ENCODE results near the gene RETN.

Gene RETN

GRCh38 chr19:7674010-7675005 lies 5.5 kb downstream of the RETN start:
- Histone ChIP-seq H3K9me3 (ENCODE audit: severe bottlenecking) (no peaks in the 10 kb centered on the region), H3K27me3 (ENCODE audit: insufficient read depth, poor library complexity, severe bottlenecking) (peaks cover 7% of the 10 kb centered on the region), H3K4me1 (ENCODE audit: insufficient read depth, poor library complexity, severe bottlenecking) (no peaks in the 10 kb centered on the region), H3K27ac (ENCODE audit: poor library complexity, severe bottlenecking) (no peak overlapping the region), H3K4me3 (ENCODE audit: severe bottlenecking) (no peak overlapping the region), H3K36me3 (ENCODE audit: low read depth) (no peaks in the 10 kb centered on the region)
- DNase-seq (ENCODE audit: low spot score) (no peak), ATAC-seq (ENCODE audit: low read depth) (peak; percentile 81; the same call in 2 of the 3 replicates)
- no peak for TF ChIP-seq CTCF (IDR thresholded peaks at IDR 0.05; ENCODE audit: poor library complexity, severe bottlenecking)

- no peak for TF ChIP-seq CTCF (IDR thresholded peaks at IDR 0.05; ENCODE audit: poor library complexity, severe bottlenecking)
- H3K4me3 ChIP-seq (ENCODE audit: severe bottlenecking) = no peak overlapping the region
- DNase-seq (ENCODE audit: low spot score) = no peak
These were observed 7.5 kb downstream of the RETN start for GRCh38 chr19:7676376-7676775.

GRCh38 chr19:7676854-7677253 lies 8.0 kb downstream of the RETN start, which contains the start of gene MCEMP1:
TSS of gene MCEMP1 (plus strand) at chr19:7677090. CDS start at chr19:7677121, 31 bp downstream.
- TF ChIP-seq CTCF (IDR thresholded peaks at IDR 0.05; ENCODE audit: poor library complexity, severe bottlenecking) = no peak
- no peak within 1 kb of the TSS for H3K4me3 ChIP-seq (ENCODE audit: severe bottlenecking)
- no peaks in the 10 kb centered on the region for H3K9me3 ChIP-seq (ENCODE audit: severe bottlenecking)
- H3K36me3 ChIP-seq (ENCODE audit: low read depth) = no peaks in the 10 kb centered on the region
- H3K27me3 ChIP-seq (ENCODE audit: insufficient read depth, poor library complexity, severe bottlenecking) = no peaks in the 10 kb centered on the region
- no peak within 1 kb of the TSS for H3K27ac ChIP-seq (ENCODE audit: poor library complexity, severe bottlenecking)
- no peak for DNase-seq (ENCODE audit: low spot score)
- H3K4me1 ChIP-seq (ENCODE audit: insufficient read depth, poor library complexity, severe bottlenecking) = no peaks in the 10 kb centered on the region
- ATAC-seq (ENCODE audit: low read depth) = no peak

More at GRCh38 chr19:7676376-7676775, 7.5 kb downstream of the RETN start:
- Histone ChIP-seq H3K36me3 (ENCODE audit: low read depth) (no peaks in the 10 kb centered on the region), H3K9me3 (ENCODE audit: severe bottlenecking) (no peaks in the 10 kb centered on the region), H3K27ac (ENCODE audit: poor library complexity, severe bottlenecking) (no peak overlapping the region), H3K27me3 (ENCODE audit: insufficient read depth, poor library complexity, severe bottlenecking) (no peaks in the 10 kb centered on the region), H3K4me1 (ENCODE audit: insufficient read depth, poor library complexity, severe bottlenecking) (no peaks in the 10 kb centered on the region)
- ATAC-seq (ENCODE audit: low read depth) = no peak

- Histone ChIP-seq H3K27ac (ENCODE audit: poor library complexity, severe bottlenecking) (no peak overlapping the region), H3K36me3 (ENCODE audit: low read depth) (peaks cover 4% of the 10 kb centered on the region), H3K9me3 (ENCODE audit: severe bottlenecking) (no peaks in the 10 kb centered on the region), H3K4me3 (ENCODE audit: severe bottlenecking) (no peak overlapping the region), H3K4me1 (ENCODE audit: insufficient read depth, poor library complexity, severe bottlenecking) (no peaks in the 10 kb centered on the region), H3K27me3 (ENCODE audit: insufficient read depth, poor library complexity, severe bottlenecking) (no peaks in the 10 kb centered on the region)
- DNase-seq (ENCODE audit: low spot score) (no peak), ATAC-seq (ENCODE audit: low read depth) (no peak)
- TF ChIP-seq CTCF (IDR thresholded peaks at IDR 0.05; ENCODE audit: poor library complexity, severe bottlenecking) = no peak
These were observed 8.9 kb downstream of the RETN start for GRCh38 chr19:7677669-7678311.
